Bone marrow (tissue), 2 donors: ENCODE results near the gene TMIE.

Experiments
- DNase-seq, 2 donors: peaks; one replicate each; lab custom pipeline; 2025; lab: John Stamatoyannopoulos, UW

The TMIE gene, protein sequence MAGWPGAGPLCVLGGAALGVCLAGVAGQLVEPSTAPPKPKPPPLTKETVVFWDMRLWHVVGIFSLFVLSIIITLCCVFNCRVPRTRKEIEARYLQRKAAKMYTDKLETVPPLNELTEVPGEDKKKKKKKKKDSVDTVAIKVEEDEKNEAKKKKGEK

DNA sequence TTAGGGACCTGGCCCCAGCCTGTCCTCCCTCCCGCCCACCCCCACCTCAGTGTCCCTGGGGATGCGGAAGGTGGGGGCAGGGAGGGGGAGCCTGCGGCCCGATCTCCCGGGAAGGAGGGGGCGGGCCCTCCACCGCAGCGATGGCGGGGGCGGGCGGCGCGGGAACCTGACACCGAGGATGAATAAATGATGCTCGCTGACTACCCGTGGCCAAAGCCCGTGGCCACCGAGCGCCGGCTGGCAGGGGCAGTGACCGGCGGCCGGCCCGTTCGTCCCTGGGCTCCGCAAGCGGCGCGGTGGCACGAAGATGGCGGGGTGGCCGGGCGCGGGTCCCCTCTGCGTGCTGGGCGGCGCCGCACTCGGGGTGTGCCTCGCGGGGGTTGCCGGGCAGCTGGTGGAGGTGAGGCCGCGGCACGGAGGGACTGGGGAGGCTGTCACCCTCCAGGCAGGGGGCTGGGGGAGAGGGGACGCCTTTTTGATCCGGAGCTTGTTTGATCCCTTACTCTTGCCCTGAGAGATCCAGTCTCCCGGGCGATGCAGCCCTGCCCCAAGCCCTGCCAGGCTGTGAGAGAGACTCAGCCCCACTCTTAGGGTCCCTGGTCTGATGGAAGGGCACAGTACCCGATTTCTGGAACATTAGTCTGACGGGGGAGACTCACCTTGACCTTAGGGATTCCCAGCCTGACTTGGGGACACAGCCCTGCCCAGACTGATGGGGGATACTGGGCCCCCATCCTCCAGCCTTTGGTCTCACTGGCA lies at the start of gene TMIE:
Gene TMIE (plus strand): TSS at position 212 of the 759 bp plus-strand sequence. CDS start 96 bp downstream, at position 308.
- DNase-seq, result no peak

DNA sequence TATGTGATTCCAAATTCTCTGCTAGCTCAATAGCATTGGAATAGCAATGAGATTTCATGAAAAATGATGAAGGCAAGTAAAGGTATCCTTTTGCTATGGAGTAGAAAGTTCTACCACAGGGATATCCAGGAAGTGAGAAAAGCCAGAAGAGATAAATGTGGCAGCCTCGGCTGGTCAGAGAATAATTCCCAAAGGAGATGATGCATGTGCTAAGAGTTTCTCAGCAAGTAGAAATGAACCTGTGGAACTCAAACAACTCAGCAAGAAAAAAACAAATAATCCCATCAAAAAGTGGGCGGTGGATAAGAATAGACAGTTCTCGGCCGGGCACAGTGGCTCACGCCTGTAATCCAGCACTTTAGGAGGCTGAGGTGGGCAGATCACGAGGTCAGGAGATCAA lies 45.9 kb upstream of the TMIE start:
- DNase-seq, result no peak

DNA sequence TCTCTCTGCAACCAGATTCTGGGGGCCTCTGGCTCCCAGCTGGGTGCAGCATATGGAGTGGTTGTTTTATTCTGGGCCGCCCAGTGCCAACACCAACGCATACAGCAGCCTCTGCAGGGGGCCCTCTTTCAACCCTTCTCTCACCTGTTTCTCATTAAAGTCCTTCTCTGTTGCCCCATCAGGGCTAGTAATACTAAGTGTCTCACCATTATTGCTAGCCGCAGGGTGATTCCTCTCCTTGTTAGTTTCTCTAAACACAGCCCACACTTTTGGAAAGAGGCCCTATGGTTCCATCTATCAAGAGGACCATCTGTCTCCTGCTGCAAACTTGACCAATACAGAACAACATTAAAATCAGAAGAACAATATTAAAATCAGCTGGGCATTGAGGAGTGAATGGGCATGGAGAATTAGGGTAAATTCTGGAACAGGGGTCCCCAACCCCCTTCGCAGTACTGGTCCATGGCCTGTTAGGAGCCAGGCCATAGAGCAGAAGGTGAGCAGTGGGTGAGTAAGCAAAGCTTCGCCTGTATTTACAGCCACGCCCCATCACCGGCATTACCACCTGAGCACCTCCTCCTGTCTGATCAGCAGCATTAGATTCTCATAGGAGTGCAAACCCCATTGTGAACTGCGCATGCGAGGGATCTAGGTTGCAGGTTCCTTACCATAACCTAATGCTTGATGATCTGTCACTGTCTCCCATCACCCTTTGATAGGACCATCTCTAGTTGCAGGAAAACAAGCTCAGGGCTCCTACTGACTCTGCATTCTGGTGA lies 44.2 kb upstream of the TMIE start:
- no peak for DNase-seq

DNA sequence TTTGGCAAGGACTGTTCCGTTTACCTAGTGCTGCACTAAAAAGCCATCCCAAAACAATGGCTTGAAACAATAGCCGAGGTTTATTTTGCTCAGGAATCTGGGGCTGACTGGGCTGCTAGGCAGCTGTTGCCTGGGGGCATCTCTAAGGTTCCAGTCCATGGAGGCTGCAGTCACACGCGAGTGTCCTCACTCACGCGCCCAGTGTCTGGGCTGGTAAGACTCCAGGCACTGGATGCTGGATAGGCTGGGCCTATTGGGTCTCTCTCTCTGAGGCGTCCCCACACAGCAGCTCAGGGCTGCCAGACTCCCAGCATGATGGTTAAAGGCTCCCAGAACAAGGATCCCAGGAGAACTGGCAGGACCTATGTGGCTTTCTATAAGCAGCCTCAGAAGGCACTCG lies 41.9 kb upstream of the TMIE start:
- no peak for DNase-seq

DNA sequence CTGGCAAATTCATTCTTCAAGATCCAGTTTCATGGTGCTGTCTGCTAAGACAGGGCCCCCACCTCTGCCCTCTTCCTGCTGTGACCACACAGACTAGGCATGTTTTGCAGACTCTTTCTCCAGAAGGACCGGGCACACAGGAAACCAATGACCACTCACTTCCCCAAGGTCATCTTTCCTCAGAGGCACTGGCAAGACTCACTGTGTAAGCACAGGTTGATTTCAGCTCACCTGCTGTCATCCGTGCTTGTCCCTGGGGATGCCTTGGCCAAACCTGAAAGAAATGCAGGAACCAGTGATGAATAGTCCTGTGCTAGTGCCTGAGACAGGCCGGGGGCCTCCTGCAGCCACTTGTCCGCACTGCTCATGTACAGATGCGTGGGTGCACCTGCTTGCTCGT lies 41.2 kb upstream of the TMIE start:
- DNase-seq, result no peak

DNA sequence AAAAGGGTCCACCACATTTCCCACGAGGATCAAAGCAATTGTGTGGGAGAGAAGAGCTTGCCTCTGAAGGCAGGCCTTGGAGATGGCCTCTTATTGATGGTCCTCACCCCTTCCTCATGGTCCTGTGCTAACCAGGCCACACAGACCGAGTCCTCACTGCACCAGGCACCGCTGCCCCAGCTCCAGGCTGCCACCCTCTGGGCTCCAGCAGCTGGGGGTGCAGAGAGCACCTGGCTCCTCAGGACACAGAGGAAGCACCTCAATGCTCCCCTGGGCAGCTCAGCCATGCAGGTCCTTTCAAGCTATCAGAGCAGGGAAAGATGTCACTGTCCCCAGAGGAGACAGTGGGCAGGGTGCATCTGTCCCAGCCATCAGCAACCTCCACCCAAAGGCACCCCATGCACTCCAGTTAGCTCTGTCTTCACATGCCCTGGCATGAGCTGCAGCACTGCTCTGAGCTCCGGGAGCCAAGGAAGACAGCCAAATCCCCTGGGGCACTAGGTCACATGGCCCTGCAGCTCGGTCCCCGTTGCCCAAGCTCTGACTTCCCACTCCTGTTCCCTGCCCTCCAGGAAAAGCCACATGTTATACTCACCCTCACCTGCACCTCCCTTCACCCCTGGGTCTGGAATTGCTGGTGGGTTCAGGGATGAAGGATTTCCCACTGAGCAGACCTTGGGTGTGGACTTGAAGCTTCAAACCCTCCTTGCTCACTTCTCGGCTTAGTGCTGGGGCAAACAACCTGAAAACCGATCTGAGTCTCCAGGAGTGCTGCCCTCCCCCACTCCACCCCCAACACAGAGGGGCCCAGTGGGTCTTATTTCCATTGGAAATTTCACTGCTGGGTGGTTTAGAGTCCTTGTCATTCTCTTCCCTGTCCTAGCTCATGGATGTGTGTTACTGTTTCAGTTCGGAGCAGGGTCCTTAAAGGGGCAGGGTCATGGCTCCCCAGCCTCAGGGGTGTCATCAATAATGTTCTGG lies 40.4 kb upstream of the TMIE start:
- DNase-seq, result no peak

DNA sequence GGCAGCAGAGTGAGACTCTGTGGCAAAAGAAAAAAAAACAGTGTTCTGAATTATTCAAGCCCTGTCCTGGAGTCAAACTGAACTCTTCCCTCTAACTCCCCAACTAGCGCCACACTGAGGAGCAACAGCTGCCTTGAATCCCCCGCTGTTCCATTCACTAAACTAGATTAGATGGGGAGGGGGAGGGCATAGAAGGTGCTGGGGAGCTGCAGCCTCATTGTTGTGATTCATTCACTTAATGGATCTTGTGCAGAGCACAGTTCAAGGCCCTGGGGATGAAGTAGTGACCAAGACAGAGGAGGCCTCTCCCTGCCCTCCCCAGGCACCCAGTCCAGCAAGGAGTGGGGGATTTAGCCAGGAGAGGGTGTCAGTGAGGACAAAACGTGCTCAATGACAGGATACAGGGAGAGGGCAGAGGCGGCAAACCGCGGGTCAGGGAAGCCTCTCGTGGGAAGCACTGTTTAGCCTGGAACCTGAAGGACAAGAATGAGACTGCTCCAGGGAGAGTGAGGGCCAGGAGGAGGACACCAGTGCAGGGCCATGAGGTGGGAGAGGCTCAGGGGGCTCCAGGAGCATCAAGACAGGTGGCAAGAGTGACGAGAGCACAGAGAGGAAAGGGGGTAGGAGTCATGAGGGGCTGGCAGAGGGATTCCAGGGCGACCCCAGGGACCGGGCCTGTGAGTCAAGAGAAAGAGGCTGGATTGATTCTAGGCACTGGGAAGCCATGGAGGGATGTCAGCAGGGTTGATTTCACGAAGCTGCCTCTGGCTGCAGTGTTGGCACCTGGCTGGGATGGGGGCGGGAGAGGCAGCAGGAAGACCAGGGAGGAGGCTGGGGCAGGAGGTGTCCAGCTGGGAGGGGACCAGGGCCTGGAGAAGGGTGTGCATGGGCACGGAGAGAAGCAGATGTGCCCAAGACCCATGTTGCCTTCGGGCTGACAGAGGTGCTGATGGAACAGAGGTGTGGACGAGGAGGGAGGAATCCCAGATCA lies 39.1 kb upstream of the TMIE start:
- no peak for DNase-seq

DNA sequence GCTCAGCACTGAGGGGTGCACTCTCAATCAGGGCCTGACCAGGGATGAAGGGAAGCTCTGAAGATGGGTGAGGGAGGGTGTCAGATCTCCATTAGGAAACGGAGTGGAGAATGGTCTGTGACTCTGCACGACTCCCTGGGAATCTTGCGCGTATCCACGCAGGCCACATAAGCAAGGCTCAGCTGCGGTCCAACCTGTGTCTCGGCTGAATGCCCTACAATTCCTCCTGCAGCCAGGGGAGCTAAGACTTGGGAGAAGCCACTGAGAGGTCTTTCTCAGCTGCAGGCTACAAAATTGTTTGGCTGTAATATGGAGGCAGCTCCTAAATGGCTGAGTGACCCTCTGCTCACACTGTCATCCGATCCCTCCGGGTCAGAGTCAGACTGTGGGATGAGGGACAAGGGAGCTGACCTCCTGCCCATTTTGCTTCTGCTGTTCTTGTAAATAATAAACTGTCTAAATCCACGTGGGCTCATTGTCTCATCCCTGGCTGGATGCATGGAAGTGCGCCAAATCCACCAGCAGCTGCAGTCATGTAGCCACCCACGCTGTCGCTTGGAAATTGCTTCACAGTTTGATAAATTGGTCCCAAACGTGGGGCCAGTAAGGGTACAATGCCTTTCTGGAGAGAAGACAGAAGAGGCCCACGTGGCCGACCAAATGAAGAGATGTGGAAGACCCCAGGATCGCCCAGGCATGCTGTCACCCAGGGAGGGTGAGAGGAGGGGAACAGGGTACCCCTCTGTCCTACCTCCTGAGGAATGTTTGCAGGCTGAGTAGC lies 38.2 kb upstream of the TMIE start:
- DNase-seq, result no peak

DNA sequence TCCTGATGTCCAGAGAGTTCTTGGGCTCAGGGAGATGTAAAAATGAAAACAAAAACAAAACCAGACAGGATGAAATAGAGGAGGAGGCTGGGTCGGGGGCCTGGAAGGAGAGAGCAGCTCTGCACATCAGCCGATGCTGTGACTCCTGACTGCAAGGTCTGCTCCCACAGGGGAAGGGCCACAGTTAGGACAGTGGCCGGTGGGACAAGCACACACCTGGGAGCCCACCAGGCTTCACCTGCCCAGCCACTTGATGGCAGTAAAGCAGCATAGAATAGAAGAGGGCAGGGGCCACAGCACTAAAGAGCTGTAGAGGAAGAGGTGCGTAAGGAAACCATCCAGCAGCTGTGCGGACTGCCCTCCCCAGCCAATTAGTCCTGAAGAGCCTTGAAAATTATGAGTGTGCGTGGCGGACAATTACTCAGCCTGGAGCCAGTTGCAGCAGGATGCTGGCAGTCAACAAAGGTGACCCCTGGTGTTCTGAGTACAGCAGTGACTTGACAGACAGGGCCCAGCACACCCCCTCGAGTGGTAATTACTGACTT lies 37.5 kb upstream of the TMIE start:
- no peak for DNase-seq

DNA sequence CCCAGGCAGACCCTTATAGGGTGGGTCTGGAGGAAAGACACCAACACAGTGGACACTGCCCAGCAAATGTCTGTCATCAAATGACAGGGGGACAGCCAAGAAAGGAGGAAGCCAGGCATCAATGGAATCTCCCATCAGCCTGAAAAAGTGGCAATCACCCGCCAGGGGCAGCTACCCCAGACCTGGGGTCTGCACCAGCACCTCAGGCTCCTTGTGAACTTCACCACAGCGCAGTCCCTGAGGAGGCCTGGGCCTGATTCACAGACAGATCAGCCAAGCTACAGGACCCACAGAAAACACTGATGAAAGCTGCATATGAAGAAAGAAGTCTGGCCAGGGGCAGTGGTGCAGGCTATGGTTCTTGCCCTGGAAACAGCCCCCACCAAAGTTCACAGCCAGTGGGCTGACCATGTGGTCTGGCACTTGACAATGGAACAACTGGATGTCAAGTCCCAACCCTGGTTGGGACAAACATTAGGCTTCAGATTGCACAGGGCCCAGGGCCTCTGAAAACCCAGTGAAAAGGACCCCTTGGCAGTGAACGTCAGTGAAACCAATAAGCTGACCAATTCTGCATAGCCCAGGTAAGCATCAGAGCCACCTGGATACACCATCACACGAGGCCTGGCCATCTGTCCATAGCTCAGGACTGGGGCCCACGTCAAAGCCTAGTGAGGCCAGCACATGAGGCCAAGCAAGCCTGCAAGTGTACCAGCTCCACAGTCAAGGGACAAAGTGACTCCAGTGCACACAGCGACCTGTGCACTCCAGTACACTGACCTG lies 36.8 kb upstream of the TMIE start:
- no peak for DNase-seq

DNA sequence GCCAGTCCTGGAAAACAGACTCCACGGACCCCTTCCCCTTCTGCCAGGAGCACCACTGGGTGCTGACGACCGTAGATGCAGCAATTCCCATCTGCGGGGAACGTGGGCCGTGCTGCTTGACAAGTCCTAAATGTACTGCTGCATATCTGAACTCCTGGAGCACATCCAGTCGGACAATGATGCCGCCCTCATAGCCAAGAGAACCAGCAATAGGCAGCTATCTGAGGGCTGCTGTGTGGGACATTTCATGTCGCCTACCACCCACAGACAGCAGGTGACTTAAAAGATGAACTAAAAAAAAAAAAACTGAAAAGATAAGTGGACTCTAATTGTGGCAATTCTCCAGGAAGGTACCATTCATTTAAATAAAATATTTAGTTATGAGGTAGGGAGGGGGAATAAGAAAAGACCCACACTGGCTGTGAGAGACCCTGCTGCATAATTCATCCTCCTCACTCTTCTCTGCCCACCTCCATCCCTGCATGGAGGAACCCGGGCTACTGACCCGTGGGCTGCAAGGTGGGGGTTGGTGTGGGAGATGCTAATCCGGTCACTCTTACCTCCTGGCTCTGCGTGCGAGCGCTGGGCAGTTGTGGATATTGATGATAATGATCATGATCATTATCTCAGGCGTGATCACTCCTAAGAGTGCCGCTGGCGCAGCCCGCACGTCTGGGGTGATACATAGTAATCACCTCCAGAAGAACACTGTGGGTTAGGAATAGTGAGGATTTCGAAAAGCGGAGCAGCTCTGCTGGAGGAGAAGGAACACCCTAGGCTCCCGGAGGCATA lies 36.0 kb upstream of the TMIE start:
- no peak for DNase-seq

DNA sequence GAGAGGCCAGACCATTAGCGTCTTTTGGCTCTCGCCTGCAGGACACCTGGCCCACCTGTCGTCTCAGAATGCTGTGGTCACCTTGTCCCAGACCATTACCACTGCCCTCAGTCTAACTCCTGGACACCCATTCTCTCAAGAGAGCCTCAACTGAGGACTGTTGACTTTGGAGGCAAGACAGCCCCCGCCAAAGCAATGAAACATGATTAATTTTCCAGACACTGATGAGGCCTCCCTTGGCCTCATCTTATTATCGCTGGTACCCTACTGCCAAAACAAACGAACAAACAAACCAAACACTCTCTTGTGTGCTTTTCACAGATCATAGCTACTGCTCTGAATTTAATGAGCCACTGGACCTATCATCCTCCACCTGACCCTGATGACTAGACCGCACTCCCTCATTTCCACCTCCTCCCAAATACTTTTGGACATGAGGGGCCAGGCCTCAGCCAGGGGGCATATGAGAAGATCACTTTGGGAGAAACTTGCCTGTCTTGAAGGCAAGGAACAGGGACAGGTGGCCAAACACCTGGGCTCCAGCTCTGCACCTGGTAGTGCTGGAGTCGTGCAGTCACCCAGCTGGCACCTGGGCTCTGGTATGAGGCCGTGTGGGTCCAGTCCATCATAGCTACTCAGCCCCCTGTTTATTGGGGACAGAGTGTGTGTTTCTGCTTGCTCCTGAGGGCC lies 35.3 kb upstream of the TMIE start:
- no peak for DNase-seq

DNA sequence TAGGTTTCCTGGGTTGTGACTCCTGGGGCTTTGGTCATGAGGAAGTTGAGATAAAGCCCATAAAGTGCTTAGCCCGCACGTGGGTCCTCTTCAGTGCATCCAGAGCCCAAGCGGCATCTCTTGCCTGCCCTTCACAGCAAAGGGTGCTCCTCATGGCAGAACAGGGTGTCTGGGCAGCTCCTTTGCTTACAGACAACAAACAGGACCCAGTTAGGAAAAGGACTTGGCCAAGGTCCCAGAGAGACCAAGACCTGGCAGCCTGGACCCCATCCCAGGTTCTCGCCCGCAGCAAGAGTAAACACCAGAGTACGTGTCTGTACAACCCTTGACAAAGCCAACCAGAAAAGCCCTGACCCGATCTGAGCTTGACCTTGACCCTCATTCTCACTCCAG lies 34.7 kb upstream of the TMIE start:
- no peak for DNase-seq

DNA sequence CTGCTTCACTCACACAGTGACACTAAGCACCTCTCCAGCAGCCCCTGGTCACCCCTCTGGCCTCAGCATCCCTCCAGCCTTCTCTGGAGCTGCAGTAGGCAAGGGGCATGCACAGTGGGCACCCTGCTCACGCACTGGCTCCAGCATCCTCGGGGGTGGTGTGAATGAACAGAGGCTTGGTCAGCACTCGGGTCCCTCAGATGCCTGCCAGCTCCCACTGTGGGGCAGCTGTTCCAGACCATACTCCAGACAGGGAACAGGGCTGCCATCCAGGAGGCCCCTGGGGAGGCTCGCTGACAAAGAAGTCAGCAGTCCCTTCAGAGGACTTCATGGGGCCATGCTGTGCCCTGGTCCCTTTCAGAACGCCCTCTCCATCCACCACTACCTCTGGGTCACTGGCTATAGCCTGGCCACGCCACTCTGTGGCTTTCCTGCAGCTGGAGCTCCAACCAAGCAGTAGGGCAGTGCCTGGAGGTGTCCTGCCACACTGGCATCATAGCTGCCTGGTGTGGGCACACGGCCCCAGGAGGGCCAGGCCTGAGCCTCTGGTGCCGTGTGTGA lies 34.1 kb upstream of the TMIE start:
- DNase-seq, result no peak

DNA sequence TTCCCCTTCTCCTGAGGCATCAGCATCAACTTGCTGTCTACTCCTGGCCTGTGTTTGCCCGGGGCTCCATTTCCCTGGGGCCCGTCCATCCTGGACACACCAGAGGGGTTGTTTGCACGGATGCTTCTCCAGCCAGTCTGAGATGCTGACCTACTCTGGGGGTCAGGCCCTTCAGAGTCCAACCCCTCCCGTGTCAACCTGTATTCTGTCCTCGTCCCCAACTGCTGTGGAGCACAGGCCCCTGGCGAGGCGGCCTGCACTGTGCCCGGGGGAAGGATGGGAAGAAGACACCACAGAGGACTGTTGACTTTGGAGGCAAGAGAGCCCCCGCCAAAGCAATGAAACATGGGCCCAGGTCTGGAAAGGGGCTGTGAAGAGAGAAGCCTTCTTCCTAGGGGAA lies 33.5 kb upstream of the TMIE start:
- DNase-seq, result no peak

DNA sequence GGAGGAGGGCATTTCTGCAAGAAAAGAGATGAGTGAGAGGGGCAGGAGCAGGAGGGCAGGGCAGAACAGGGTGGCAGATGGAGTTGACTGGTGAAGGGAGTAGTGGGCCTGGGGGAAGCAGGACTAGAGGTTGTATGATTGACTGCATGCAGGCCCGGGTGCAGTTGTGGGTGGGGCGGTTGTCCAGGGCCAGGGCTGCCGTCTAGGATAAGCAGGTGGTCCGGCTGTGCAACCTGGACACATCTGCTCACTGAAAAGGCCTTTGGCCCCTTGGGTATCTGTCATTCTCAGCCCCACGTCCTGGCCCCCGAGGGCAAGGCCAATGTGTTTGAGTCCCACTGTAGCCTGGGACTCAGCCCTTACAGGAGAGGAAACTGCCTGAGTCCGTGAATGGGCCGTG lies 33.1 kb upstream of the TMIE start:
- no peak for DNase-seq

DNA sequence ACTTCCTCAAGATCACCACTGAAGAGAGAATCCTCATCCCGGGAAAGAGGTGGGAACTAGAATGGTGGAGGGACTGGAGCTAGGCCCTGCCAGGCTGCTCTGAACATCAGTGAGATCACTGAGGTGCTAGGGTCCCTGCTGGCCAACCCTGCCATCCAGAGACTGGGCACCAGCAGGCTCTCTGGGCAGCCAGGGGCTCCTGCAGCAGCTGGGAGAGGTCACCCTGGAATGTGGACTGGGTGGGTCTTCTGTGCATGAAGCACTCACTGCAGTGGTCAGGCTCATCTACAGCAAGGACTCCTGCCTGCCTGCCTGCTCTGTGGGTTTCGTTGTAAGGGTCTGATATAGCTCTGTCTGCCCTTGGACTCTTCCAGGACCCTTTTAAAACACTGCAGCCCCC lies 32.6 kb upstream of the TMIE start:
- DNase-seq, result no peak
